Fibroblast of lung (primary cell): ENCODE measurements around the gene CTNNA2.

Experiments used
- EZH2 ChIP-seq: IDR thresholded peaks from 2 replicates; pipeline ENCODE4 v1.5.1; 2012; ENCODE audit warnings: low read length, control low read depth, mild to moderate bottlenecking; ENCODE audit errors: missing control alignments
- TF ChIP-seq, protein P1 (sequence below), 2 donors: IDR thresholded peaks in 1 of 2; conservative IDR thresholded peaks in 1 of 2; 1 replicate in 1 of 2; 2 replicates in 1 of 2; pipeline ENCODE4 v1.5.1; 2011 to 2012; ENCODE audit warnings: low read length in 2 of 2, control low read depth in 1 of 2, inconsistent platforms in 1 of 2, low read depth in 1 of 2, mild to moderate bottlenecking in 1 of 2

DNA sequence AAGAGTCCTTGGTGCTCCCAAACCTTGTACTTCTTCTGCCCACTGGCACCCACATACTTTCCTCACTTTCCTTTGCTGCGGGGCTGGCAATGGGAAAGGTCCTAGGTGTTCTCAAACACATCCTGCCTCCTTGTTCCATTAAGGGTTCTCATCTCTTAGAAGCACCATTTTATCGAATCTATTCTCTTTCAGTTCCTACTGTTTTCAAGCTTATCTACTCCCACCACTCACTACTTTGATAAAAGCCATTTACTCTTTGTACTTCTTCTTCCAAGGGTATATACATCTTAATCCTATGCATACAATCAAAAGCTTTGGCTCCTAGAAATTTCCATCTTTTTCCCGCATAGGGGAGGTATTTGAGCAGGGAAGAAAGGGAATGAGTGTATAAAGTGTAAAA lies 868.8 kb downstream of the CTNNA2 start:
- TF ChIP-seq EZH2, result no peak
- TF ChIP-seq, protein P1, sequence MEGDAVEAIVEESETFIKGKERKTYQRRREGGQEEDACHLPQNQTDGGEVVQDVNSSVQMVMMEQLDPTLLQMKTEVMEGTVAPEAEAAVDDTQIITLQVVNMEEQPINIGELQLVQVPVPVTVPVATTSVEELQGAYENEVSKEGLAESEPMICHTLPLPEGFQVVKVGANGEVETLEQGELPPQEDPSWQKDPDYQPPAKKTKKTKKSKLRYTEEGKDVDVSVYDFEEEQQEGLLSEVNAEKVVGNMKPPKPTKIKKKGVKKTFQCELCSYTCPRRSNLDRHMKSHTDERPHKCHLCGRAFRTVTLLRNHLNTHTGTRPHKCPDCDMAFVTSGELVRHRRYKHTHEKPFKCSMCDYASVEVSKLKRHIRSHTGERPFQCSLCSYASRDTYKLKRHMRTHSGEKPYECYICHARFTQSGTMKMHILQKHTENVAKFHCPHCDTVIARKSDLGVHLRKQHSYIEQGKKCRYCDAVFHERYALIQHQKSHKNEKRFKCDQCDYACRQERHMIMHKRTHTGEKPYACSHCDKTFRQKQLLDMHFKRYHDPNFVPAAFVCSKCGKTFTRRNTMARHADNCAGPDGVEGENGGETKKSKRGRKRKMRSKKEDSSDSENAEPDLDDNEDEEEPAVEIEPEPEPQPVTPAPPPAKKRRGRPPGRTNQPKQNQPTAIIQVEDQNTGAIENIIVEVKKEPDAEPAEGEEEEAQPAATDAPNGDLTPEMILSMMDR (conservative IDR thresholded peaks at IDR 0.05 in 1 of 2, IDR thresholded peaks at IDR 0.05 in 1 of 2; ENCODE audit: low read depth in 1 of 2, low read length in 2 of 2), result no peak
